Endothelial cell of umbilical vein (primary cell): ENCODE results near the gene GIMAP8. TPM values are rescaled to one million over a fixed set of nuclear protein-coding genes. Genes with fewer than 3 reads are reported as not detected.
"Not testable (repeated sequence)": the region's sequence is repeated elsewhere in the genome, so short reads cannot be mapped to it uniquely, and the experiment has no call there.

ENCODE experiments used
- BruUV-seq: library from RNA; stranded (reverse); fragments of 400-500 nt; replicated peaks from 2 replicates; lab custom pipeline; 2021; lab: Mats Ljungman, UMichigan
- CTCF ChIA-PET: fragments of 300-600, 350-600 bp; sonication (Branson Sonifier 250); formaldehyde crosslinking; loops from one replicate; lab custom pipeline; 2021; ENCODE audit warnings: antibody characterized with exemption, inconsistent platforms; lab: Charles Lee
- POLR2A ChIA-PET: fragments of 300-600, 350-600 bp; sonication (Branson Sonifier 250); formaldehyde crosslinking; loops from one replicate; lab custom pipeline; 2021; ENCODE audit warnings: antibody characterized with exemption, inconsistent platforms; lab: Charles Lee
- DNase-seq: peaks from one replicate; pipeline ENCODE4 v3.0.0-alpha.2; 2011; ENCODE audit warnings: low read depth, low spot score
- FAIRE-seq: peaks from 2 replicates; lab custom pipeline; 2011; peaks lifted over from hg19 to GRCh38; lab: Jason Lieb, UNC
- H2AFZ ChIP-seq: 2 replicates; pipeline ENCODE4 v1.6.0; 2012; ENCODE audit warnings: low read depth, low read length, control low read depth, inconsistent platforms
- H3K27ac ChIP-seq: 2 replicates; pipeline ENCODE4 v1.5.1; 2011; ENCODE audit warnings: low read depth, mild to moderate bottlenecking, control low read depth, low read length, moderate library complexity; ENCODE audit not compliant: insufficient read depth
- H3K27me3 ChIP-seq, 2 experiments: 2 replicates each; pipeline versions ENCODE4 v1.6.0 to v1.6.1; 2011; ENCODE audit warnings: low read length in 2 of 2, mixed read lengths in 1 of 2; ENCODE audit not compliant: control insufficient read depth in 2 of 2, insufficient read depth in 2 of 2
- H3K36me3 ChIP-seq, 2 experiments: 2 replicates in 1 of 2; 3 replicates in 1 of 2; pipeline ENCODE4 v1.5.1; 2011; ENCODE audit warnings: low read length in 2 of 2, mild to moderate bottlenecking in 1 of 2, moderate library complexity in 1 of 2; ENCODE audit not compliant: control insufficient read depth in 2 of 2, insufficient read depth in 2 of 2; ENCODE audit errors: extremely low read depth in 1 of 2
- H3K4me1 ChIP-seq: 3 replicates; pipeline ENCODE4 v1.5.1; 2011; ENCODE audit warnings: mild to moderate bottlenecking, low read length; ENCODE audit not compliant: control insufficient read depth, insufficient read depth; ENCODE audit errors: extremely low read depth
- H3K4me2 ChIP-seq: 2 replicates; pipeline ENCODE4 v1.6.1; 2011; ENCODE audit warnings: low read length, control low read depth, mixed read lengths; ENCODE audit not compliant: insufficient read depth
- H3K4me3 ChIP-seq, 3 experiments: fragments of 200-600 bp in 1 of 3; sonication (generic), shearing (Covaris generic) in 1 of 3; replicated peaks in 1 of 3; 2 replicates each; pipeline ENCODE4 v1.5.1; 2011 to 2016; ENCODE audit warnings: control low read depth in 3 of 3, low read length in 3 of 3, mild to moderate bottlenecking in 2 of 3, inconsistent platforms in 1 of 3, low read depth in 1 of 3, moderate library complexity in 1 of 3; ENCODE audit not compliant: insufficient read depth in 1 of 3
- H3K79me2 ChIP-seq: 2 replicates; pipeline ENCODE4 v1.6.0; 2012; ENCODE audit warnings: low read length, inconsistent platforms; ENCODE audit not compliant: control insufficient read depth, insufficient read depth
- H3K9ac ChIP-seq: replicated peaks from 2 replicates; pipeline ENCODE3; 2011; ENCODE audit warnings: low read length, control low read depth; ENCODE audit not compliant: insufficient read depth; ENCODE audit errors: extremely low read depth
- H3K9me1 ChIP-seq: replicated peaks from 3 replicates; pipeline ENCODE4 v1.6.0; 2011; ENCODE audit warnings: mild to moderate bottlenecking, low read length; ENCODE audit not compliant: control insufficient read depth, insufficient read depth; ENCODE audit errors: extremely low read depth
- H3K9me3 ChIP-seq: replicated peaks from 2 replicates; pipeline ENCODE4 v1.5.1; 2012; ENCODE audit warnings: low read length, inconsistent platforms; ENCODE audit not compliant: control insufficient read depth, insufficient read depth
- H4K20me1 ChIP-seq: replicated peaks from 2 replicates; pipeline ENCODE3; 2011; ENCODE audit warnings: mild to moderate bottlenecking, low read length; ENCODE audit not compliant: control insufficient read depth, insufficient read depth; ENCODE audit errors: extremely low read depth
- EZH2 ChIP-seq: IDR thresholded peaks from 2 replicates; pipeline ENCODE4 v1.6.1; 2012; ENCODE audit warnings: borderline replicate concordance, low read depth, mild to moderate bottlenecking, moderate library complexity, low read length, inconsistent platforms; ENCODE audit not compliant: severe bottlenecking
- FOS ChIP-seq: IDR thresholded peaks from 2 replicates; pipeline ENCODE4 v1.6.1; 2011; ENCODE audit warnings: mild to moderate bottlenecking, low read length, moderate library complexity, borderline replicate concordance; ENCODE audit not compliant: insufficient read depth
- GATA2 ChIP-seq: IDR thresholded peaks from 2 replicates; pipeline ENCODE4 v1.7.0; 2011; ENCODE audit warnings: low read depth, mild to moderate bottlenecking, moderate library complexity, mixed read lengths, low read length; ENCODE audit not compliant: insufficient read length, insufficient read depth
- MYC ChIP-seq: IDR thresholded peaks from one replicate; pipeline ENCODE4 v1.6.1; 2011; ENCODE audit warnings: mild to moderate bottlenecking, low read depth, low read length
- POLR2A ChIP-seq: IDR thresholded peaks from 2 replicates; pipeline ENCODE4 v1.6.1; 2012; ENCODE audit warnings: low read depth, mild to moderate bottlenecking, control low read depth, low read length
- POLR2AphosphoS5 ChIP-seq: IDR thresholded peaks from 2 replicates; pipeline ENCODE4 v1.6.1; 2012; ENCODE audit warnings: low read depth, mild to moderate bottlenecking, control low read depth, low read length, moderate library complexity; ENCODE audit not compliant: insufficient read depth
- dilution Hi-C: fragments of 300-500 bp; cut with MboI; formaldehyde crosslinking; loops from one replicate; pipeline ENCODE4 v1.15.0; 2019; ENCODE audit warnings: low sequenced_read_pairs; ENCODE audit not compliant: extremely low pct_ligation_motif_present
- intact Hi-C: fragments of 100-400 bp; cut with micrococcal nuclease; formaldehyde crosslinking; loops from one replicate; pipeline ENCODE4 v1.10.0; 2022
- polyA plus RNA-seq, 4 experiments: library from polyadenylated mRNA; depleted of rRNA in 3 of 4; stranded (reverse) in 3 of 4; unstranded in 1 of 4; fragments of >200 nt; gene quantifications; 2 replicates each; pipeline versions ENCODE4 v1.2.1 to v1.2.3, GENCODE V29; 2011 to 2012; ENCODE audit warnings: missing spikeins in 1 of 4
- total RNA-seq: library from RNA; stranded (reverse); gene quantifications from 2 replicates; pipeline ENCODE4 v1.2.3, GENCODE V29; 2021
- TF ChIP-seq, protein P1 (sequence below): IDR thresholded peaks from 2 replicates; pipeline ENCODE4 v1.6.1; 2011; ENCODE audit not compliant: insufficient read depth, insufficient read length
- TF ChIP-seq, protein P2 (sequence below), 2 donors: IDR thresholded peaks; 1 replicate in 1 of 2; 2 replicates in 1 of 2; pipeline ENCODE4 v1.5.1; 2011; ENCODE audit warnings: low read length in 2 of 2, mild to moderate bottlenecking in 2 of 2, moderate library complexity in 2 of 2, control low read depth in 1 of 2, inconsistent platforms in 1 of 2, low read depth in 1 of 2; ENCODE audit not compliant: insufficient read depth in 1 of 2; ENCODE audit errors: extremely low read depth in 1 of 2

GIMAP8 gene
- total and polyA plus RNA-seq, 2 donors (not counting 3 experiments of a cell fraction or from before 2014, with no cell fraction given) = 32.2 to 71.8 TPM

DNA sequence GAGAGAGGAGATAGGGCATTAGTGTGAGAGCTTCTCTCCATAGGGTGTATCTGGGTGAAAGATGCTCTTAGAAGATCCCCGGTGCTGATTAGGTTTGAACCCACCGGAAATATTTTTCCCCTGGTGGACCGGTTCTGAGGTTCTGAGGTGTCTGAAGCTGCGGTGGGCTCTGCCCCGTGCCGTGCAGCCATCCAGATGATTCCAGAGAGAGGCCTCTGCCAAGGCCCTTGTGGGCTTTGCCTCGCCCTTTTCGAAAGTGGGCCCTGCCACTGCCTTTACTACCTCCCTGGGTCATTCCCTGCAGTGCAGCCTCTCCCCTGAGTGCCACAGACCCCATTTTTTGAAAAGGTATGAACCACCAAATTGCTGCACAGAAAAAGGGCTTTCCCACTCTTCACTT lies 2.8 kb downstream of the GIMAP8 start:
- dilution Hi-C loops = no loop called here
- no peak overlapping the region for H3K27ac ChIP-seq
- H3K9ac ChIP-seq = no peak overlapping the region
- H3K9me1 ChIP-seq = no peaks in the 10 kb centered on the region
- H2AFZ ChIP-seq = no peak overlapping the region
- H3K4me2 ChIP-seq = peak overlapping the region; percentile 73
- H4K20me1 ChIP-seq = no peaks in the 10 kb centered on the region
- H3K9me3 ChIP-seq = no peaks in the 10 kb centered on the region
- peaks cover 2 to 18% of the 10 kb centered on the region in 2 experiments for H3K36me3 ChIP-seq
- DNase-seq = no peak
- ChIA-PET POLR2A (interaction anchor here (2.8 kb wide), 1 partner anchor 134 kb away, joined by 8 read pairs; no protein-coding TSS in a partner anchor), CTCF (interaction anchor here (1.6 to 7.1 kb wide), 2 partner anchors 302 to 326 kb away, joined by 4 to 120 read pairs; no protein-coding TSS in a partner anchor)
- intact Hi-C loops = no loop called here
- H3K79me2 ChIP-seq = peaks cover 35% of the 10 kb centered on the region
- no peak for TF ChIP-seq MYC
- H3K4me3 ChIP-seq = peak overlapping the region in 2 of 3 experiments; percentile 45 to 64
- no peaks in the 10 kb centered on the region for H3K27me3 ChIP-seq
- BruUV-seq = no TSS peak
- no peak for FAIRE-seq
- H3K4me1 ChIP-seq = peaks cover 33% of the 10 kb centered on the region

DNA sequence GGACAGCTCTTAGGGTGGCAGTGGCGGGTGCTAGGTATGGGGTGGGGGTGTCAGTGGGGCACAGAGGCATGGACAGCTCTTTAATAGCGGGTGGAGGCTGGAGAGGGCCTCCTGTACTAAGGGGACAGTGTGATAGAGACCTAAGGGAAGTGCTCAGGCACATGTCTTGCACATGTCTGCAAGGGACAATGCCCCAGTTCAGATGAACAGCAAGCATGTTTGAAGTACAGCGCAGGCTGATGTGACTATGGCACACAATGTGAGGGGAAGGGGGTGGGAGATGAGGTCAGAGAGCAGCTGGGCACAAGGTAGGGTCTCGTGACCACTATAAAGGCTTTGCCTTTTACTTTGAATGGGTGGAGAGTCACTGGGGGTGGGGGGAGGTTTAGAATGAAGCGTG lies 3.5 kb downstream of the GIMAP8 start:
- no peak for FAIRE-seq
- Histone ChIP-seq H2AFZ (no peak overlapping the region), H3K4me2 (no peak overlapping the region), H3K36me3 (peaks cover 2 to 19% of the 10 kb centered on the region in 2 experiments), H4K20me1 (no peaks in the 10 kb centered on the region), H3K27ac (no peak overlapping the region), H3K9me1 (no peaks in the 10 kb centered on the region), H3K79me2 (peaks cover 35% of the 10 kb centered on the region), H3K4me3 (peak overlapping the region in 1 of 3 experiments; percentile 45), H3K9ac (no peak overlapping the region), H3K4me1 (peaks cover 31% of the 10 kb centered on the region), H3K27me3 (no peaks in the 10 kb centered on the region), H3K9me3 (no peaks in the 10 kb centered on the region)
- CTCF ChIA-PET = interaction anchor here (1.3 kb wide), 1 partner anchor 18 kb away, joined by 3 read pairs; no protein-coding TSS in a partner anchor
- no peak for DNase-seq
- dilution Hi-C loops = no loop called here
- POLR2A ChIA-PET = interaction anchor here (2.8 kb wide), 1 partner anchor 133 kb away, joined by 8 read pairs; no protein-coding TSS in a partner anchor
- no TSS peak for BruUV-seq
- intact Hi-C loops = no loop called here
- TF ChIP-seq, protein P1, sequence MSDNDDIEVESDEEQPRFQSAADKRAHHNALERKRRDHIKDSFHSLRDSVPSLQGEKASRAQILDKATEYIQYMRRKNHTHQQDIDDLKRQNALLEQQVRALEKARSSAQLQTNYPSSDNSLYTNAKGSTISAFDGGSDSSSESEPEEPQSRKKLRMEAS = no peak
- TF ChIP-seq MYC (no peak), POLR2A (no peak), GATA2 (no peak), EZH2 (no peak), POLR2AphosphoS5 (no peak), FOS (no peak)
- TF ChIP-seq, protein P2, sequence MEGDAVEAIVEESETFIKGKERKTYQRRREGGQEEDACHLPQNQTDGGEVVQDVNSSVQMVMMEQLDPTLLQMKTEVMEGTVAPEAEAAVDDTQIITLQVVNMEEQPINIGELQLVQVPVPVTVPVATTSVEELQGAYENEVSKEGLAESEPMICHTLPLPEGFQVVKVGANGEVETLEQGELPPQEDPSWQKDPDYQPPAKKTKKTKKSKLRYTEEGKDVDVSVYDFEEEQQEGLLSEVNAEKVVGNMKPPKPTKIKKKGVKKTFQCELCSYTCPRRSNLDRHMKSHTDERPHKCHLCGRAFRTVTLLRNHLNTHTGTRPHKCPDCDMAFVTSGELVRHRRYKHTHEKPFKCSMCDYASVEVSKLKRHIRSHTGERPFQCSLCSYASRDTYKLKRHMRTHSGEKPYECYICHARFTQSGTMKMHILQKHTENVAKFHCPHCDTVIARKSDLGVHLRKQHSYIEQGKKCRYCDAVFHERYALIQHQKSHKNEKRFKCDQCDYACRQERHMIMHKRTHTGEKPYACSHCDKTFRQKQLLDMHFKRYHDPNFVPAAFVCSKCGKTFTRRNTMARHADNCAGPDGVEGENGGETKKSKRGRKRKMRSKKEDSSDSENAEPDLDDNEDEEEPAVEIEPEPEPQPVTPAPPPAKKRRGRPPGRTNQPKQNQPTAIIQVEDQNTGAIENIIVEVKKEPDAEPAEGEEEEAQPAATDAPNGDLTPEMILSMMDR (IDR thresholded peaks at IDR 0.05; ENCODE audit: extremely low read depth in 1 of 2, insufficient read depth in 1 of 2, low read depth in 1 of 2, low read length in 2 of 2) = no peak

DNA sequence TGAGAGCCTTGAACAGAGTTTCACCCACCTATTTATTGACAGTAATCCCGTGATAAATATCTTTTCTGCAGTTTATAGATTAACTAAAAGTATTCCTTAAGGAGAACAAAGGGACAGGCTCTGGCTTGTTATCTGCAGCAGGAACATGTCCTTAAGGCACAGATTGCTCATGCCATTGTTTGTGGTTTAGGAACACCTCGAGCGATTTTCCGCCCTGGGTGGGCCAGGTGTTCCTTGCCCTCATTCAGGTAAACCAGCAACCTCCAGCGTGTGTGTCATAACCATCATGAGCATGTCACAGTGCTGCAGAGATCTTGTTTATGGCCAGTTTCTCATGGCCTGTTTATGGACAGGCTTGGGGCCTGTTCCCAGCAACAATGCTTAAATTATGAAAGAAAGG lies 6.6 kb downstream of the GIMAP8 start:
- DNase-seq, H3K9ac ChIP-seq, POLR2A ChIA-PET, FAIRE-seq, BruUV-seq, H4K20me1 ChIP-seq, H3K27me3 ChIP-seq, dilution Hi-C loops, H3K4me2 ChIP-seq, intact Hi-C loops, H3K4me1 ChIP-seq, H2AFZ ChIP-seq, H3K9me3 ChIP-seq, H3K4me3 ChIP-seq, H3K27ac ChIP-seq, H3K9me1 ChIP-seq: not testable (repeated sequence)
- CTCF ChIA-PET = interaction anchor here (1.2 kb wide), 1 partner anchor 10 kb away, joined by 3 read pairs; no protein-coding TSS in a partner anchor
- Histone ChIP-seq H3K79me2 (peaks cover 28% of the 10 kb centered on the region), H3K36me3 (peaks cover 2 to 23% of the 10 kb centered on the region in 2 experiments)
